Activated CD4-positive, alpha-beta T cell treated with anti-CD3 and anti-CD28 coated beads for 4 hours (primary cell): ENCODE results near the gene MYO18A.

Source experiments
- DNase-seq, 2 donors: peaks; one replicate each; pipeline ENCODE4 v3.0.0-alpha.2; 2020

The MYO18A gene

GRCh38 chr17:29048440-29049368 lies 131.5 kb downstream of the MYO18A start:
- DNase-seq, result no peak

GRCh38 chr17:29046473-29046839 lies 133.7 kb downstream of the MYO18A start:
- DNase-seq, result no peak

GRCh38 chr17:29045734-29046472 lies 134.3 kb downstream of the MYO18A start:
- DNase-seq, result no peak

GRCh38 chr17:29045026-29045425 lies 135.2 kb downstream of the MYO18A start:
- DNase-seq, result no peak

GRCh38 chr17:29043539-29044145 lies 136.6 kb downstream of the MYO18A start:
- DNase-seq, result no peak

- DNase-seq, result no peak
Observed at GRCh38 chr17:29042679-29043538, 137.3 kb downstream of the MYO18A start, which contains the start of gene PIPOX. Gene PIPOX (plus strand): TSS chr17:29043141. CDS start chr17:29043226, 85 bp downstream.

GRCh38 chr17:29042026-29042678 lies 138.0 kb downstream of the MYO18A start:
- DNase-seq, result no peak

- no peak for DNase-seq
Observed at GRCh38 chr17:29041571-29041970, 138.6 kb downstream of the MYO18A start.

- DNase-seq, result no peak
Observed at GRCh38 chr17:29041091-29041490, 139.1 kb downstream of the MYO18A start.

- DNase-seq, result no peak
Observed at GRCh38 chr17:29039764-29040598, 140.2 kb downstream of the MYO18A start.

- DNase-seq, result no peak
Observed at GRCh38 chr17:29038085-29038795, 142.0 kb downstream of the MYO18A start.

GRCh38 chr17:29037739-29038084 lies 142.5 kb downstream of the MYO18A start:
- DNase-seq, result no peak

- no peak for DNase-seq
Observed at GRCh38 chr17:29036584-29036983, 143.6 kb downstream of the MYO18A start.

- no peak for DNase-seq
Observed at GRCh38 chr17:29034510-29034909, 145.7 kb downstream of the MYO18A start.

- DNase-seq, result no peak
Observed at GRCh38 chr17:29032857-29033197, 147.4 kb downstream of the MYO18A start.

- DNase-seq, result no peak
Observed at GRCh38 chr17:29032013-29032856, 148.0 kb downstream of the MYO18A start.

GRCh38 chr17:29031488-29031887 lies 148.7 kb downstream of the MYO18A start:
- no peak for DNase-seq

- DNase-seq, result no peak
Observed at GRCh38 chr17:29024316-29024952, 155.8 kb downstream of the MYO18A start.

- no peak for DNase-seq
Observed at GRCh38 chr17:29022074-29022473, 158.1 kb downstream of the MYO18A start.
